ENCODE data around the gene C11orf68. TPM values are rescaled to one million over a fixed set of nuclear protein-coding genes. Genes with fewer than 3 reads are reported as not detected.

C11orf68 gene
- total and polyA plus RNA-seq, 10 of the 15 experiments (the other 5 are each of a cell fraction or from before 2014, with no cell fraction given): 3.0 to 25.4 (median 16.7) TPM

DNA sequence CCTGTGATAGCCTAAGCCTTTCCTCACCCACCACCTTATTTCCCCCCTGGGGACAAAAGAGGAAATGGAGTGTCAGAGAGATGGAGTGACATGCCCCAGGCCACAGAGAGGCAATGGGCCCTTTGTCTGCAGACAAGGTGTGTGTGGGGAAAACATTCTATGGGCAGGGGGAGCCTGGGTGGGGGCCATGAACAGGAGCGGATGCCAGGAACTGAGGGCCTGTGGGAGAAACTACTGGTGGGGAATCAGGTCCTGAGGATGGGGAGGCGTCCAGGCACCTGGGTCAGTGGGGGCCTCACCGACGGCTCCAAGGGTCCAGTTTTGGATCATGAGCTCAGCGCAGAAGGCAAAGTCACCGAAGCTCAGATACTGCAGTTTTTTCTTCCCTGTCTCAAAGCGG lies 33.6 kb downstream of the C11orf68 start (continued):
- TF ChIP-seq, protein P1, sequence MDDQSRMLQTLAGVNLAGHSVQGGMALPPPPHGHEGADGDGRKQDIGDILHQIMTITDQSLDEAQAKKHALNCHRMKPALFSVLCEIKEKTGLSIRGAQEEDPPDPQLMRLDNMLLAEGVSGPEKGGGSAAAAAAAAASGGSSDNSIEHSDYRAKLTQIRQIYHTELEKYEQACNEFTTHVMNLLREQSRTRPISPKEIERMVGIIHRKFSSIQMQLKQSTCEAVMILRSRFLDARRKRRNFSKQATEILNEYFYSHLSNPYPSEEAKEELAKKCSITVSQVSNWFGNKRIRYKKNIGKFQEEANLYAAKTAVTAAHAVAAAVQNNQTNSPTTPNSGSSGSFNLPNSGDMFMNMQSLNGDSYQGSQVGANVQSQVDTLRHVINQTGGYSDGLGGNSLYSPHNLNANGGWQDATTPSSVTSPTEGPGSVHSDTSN (IDR thresholded peaks at IDR 0.05; ENCODE audit: insufficient replicate concordance, low read depth, low read length): no peak
- no peak for TF ChIP-seq SMAD1 (IDR thresholded peaks at IDR 0.05; ENCODE audit: low read depth, partially characterized antibody)
- no peak for TF ChIP-seq WRNIP1 (IDR thresholded peaks at IDR 0.05; ENCODE audit: borderline replicate concordance, low read depth, low read length)
- no peak for TF ChIP-seq SREBF2 (IDR thresholded peaks at IDR 0.05; ENCODE audit: low read length)
- TF ChIP-seq PKNOX1 (IDR thresholded peaks at IDR 0.05): no peak
- TF ChIP-seq ZSCAN29 (IDR thresholded peaks at IDR 0.05): no peak
- no peak for TF ChIP-seq ESRRA (IDR thresholded peaks at IDR 0.05; ENCODE audit: low read length)
- TF ChIP-seq CREM (IDR thresholded peaks at IDR 0.05; ENCODE audit: low read depth): no peak
- no peak for TF ChIP-seq TCF3 (IDR thresholded peaks at IDR 0.05; ENCODE audit: borderline replicate concordance, insufficient read depth, low read depth, low read length)
- TF ChIP-seq HDGF (IDR thresholded peaks at IDR 0.05): no peak
- TF ChIP-seq TAF1 (IDR thresholded peaks at IDR 0.05; ENCODE audit: borderline replicate concordance, low read depth, low read length): no peak

DNA sequence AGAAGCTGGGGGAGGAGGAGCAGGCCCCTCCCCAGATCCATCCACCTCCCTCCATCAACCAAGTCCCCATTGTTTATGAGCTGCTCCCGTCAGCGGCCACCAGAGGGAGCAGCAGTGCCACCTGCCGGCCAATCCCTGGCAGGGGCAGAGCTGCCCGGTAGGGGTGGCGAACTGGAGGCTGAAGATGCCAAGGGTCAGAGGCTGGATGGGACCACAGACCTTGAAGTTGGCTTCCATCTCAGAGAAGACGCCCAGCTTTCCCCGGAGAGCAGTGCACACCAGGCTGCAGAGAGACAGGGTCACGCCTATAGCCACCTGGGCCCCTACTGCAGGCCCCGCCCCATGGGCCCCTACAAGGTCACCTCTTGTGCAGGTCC lies 34.2 kb downstream of the C11orf68 start:
- H3K4me2 ChIP-seq (ENCODE audit: control insufficient read depth, insufficient read depth): peak overlapping the region; percentile 50; the same call in 1 of the 2 replicates
- H2AFZ ChIP-seq (ENCODE audit: control insufficient read depth, low read depth, low read length): peak overlapping the region; percentile 35; the same call in 1 of the 2 replicates
- ChIA-PET SMC1A (ENCODE audit: uncharacterized antibody, unreplicated experiment) (interaction anchor here (0.6 to 2.7 kb wide), 21 partner anchors 8 to 414 kb away, joined by 3 to 28 read pairs (median 4); partner anchors contain the start of genes KAT5 and MUS81), RAD21 (ENCODE audit: unreplicated experiment) (interaction anchor here (0.7 to 4.1 kb wide), 24 partner anchors 9 to 315 kb away, joined by 3 to 40 read pairs (median 5); partner anchors contain the start of gene KAT5), POLR2A (interaction anchor here (1.1 to 4.0 kb wide), 4 partner anchors 11 to 52 kb away, joined by 3 to 33 read pairs (median 10); partner anchors contain the start of genes CFL1 and MUS81), CTCF (interaction anchor here (0.6 to 11.0 kb wide), 69 partner anchors 8 to 398 kb away, joined by 3 to 167 read pairs (median 4); partner anchors contain the start of genes AP5B1, CFL1, EFEMP2 and FOSL1)
- WGBS (ENCODE audit: insufficient coverage, insufficient replicate concordance, low lambda C conversion rate, missing lambda C conversion rate): 12% methylated on average over 9 of the region's 9 CpGs
- intact Hi-C loops (cut with micrococcal nuclease; ENCODE audit: unreplicated experiment): loop anchor here (1.0 kb wide), 1 partner anchor 105 kb away; no protein-coding TSS in a partner anchor
- in situ Hi-C loops (cut with MboI): loop anchor here (5.0 kb wide), 1 partner anchor 103 kb away; no protein-coding TSS in a partner anchor
- H3K4me3 ChIP-seq: no peak overlapping the region
- FAIRE-seq (peak; percentile 81), DNase-seq (ENCODE audit: low read depth, low spot score) (no peak), ATAC-seq (peak; percentile 69)
- peaks cover 15% of the 10 kb centered on the region for H3K79me2 ChIP-seq (ENCODE audit: control insufficient read depth, insufficient read depth, low read length)
- peaks cover 22% of the 10 kb centered on the region for H3K4me1 ChIP-seq (ENCODE audit: control insufficient read depth, insufficient read depth, low read length)
- no peak overlapping the region for H3K9ac ChIP-seq (ENCODE audit: control insufficient read depth, insufficient read depth, low read length)
- H3K27me3 ChIP-seq (replicated peaks in 1 of 2; ENCODE audit: control insufficient read depth in 2 of 2, insufficient read depth in 2 of 2, low read length in 1 of 2): no peaks in the 10 kb centered on the region
- no peaks in the 10 kb centered on the region for H3K9me3 ChIP-seq (replicated peaks; ENCODE audit: control insufficient read depth, insufficient read depth, low read length)
- no peaks in the 10 kb centered on the region for H4K20me1 ChIP-seq (ENCODE audit: control insufficient read depth, insufficient read depth)
- BruUV-seq (replicated peaks): no TSS peak
- H3K36me3 ChIP-seq (ENCODE audit: control insufficient read depth in 2 of 2, insufficient read depth in 2 of 2, low read length in 1 of 2): peaks cover 12 to 25% of the 10 kb centered on the region in 2 experiments
- H3K27ac ChIP-seq (ENCODE audit: control insufficient read depth, insufficient read depth): no peak overlapping the region
- TF ChIP-seq ZBTB40 (IDR thresholded peaks at IDR 0.05; ENCODE audit: borderline replicate concordance) (no peak), EZH2 (IDR thresholded peaks at IDR 0.05; ENCODE audit: borderline replicate concordance, control insufficient read depth, low read depth, low read length) (no peak), TCF7 (IDR thresholded peaks at IDR 0.05; ENCODE audit: borderline replicate concordance) (no peak), TARDBP (IDR thresholded peaks at IDR 0.05; ENCODE audit: borderline replicate concordance) (no peak), HDGF (IDR thresholded peaks at IDR 0.05) (peak; percentile 83; the same call in 1 of the 2 replicates), CBX5 (IDR thresholded peaks at IDR 0.05; ENCODE audit: low read depth) (no peak)

All from GM12878 (cell line).